22Rv1 (cell line): ENCODE data around the gene EEIG1.

ENCODE experiments used
- CTCF ChIP-seq: fragments of 450-650 bp; IDR thresholded peaks from 2 replicates; pipeline ENCODE4 v1.5.1; 2017; ENCODE audit warnings: mild to moderate bottlenecking
- ZFX ChIP-seq: fragments of 450-650 bp; IDR thresholded peaks from 2 replicates; pipeline ENCODE4 v1.6.1; 2017; ENCODE audit warnings: antibody characterized with exemption, borderline replicate concordance

GRCh38 chr9:127966416-127967150 is 14.2 kb downstream of the EEIG1 start:
- TF ChIP-seq CTCF (no peak), ZFX (no peak)
